AG20443 (cell line): Measurements from ENCODE around the gene NFIB.
A peak's percentile ranks its signal among the peaks of the same experiment; 100 is the strongest.

Source experiments
- DNase-seq: peaks from one replicate; pipeline ENCODE4 v3.0.0; 2012; ENCODE audit warnings: low spot score, mixed read lengths

NFIB gene

GRCh38 chr9:14242150-14242805 lies 71.7 kb downstream of the NFIB start:
- DNase-seq: no peak

GRCh38 chr9:14240537-14240936 lies 73.4 kb downstream of the NFIB start:
- DNase-seq: no peak

- DNase-seq: no peak
Observed at GRCh38 chr9:14238518-14238917, 75.4 kb downstream of the NFIB start.

- DNase-seq: no peak
Observed at GRCh38 chr9:14238079-14238478, 75.9 kb downstream of the NFIB start.

GRCh38 chr9:14236591-14236990 lies 77.3 kb downstream of the NFIB start:
- no peak for DNase-seq

- DNase-seq: no peak
Observed at GRCh38 chr9:14232111-14232510, 81.8 kb downstream of the NFIB start.

GRCh38 chr9:14231196-14231990 lies 82.5 kb downstream of the NFIB start:
- DNase-seq: no peak

- no peak for DNase-seq
Observed at GRCh38 chr9:14228602-14229001, 85.3 kb downstream of the NFIB start.

- no peak for DNase-seq
Observed at GRCh38 chr9:14226855-14227532, 86.9 kb downstream of the NFIB start.

GRCh38 chr9:14223081-14223480 lies 90.9 kb downstream of the NFIB start:
- no peak for DNase-seq

- DNase-seq: no peak
Observed at GRCh38 chr9:14222149-14222835, 91.6 kb downstream of the NFIB start.

- DNase-seq: peak; percentile 47
Observed at GRCh38 chr9:14221558-14221957, 92.4 kb downstream of the NFIB start.

GRCh38 chr9:14221119-14221518 lies 92.8 kb downstream of the NFIB start:
- DNase-seq: no peak

GRCh38 chr9:14220256-14220655 lies 93.7 kb downstream of the NFIB start:
- DNase-seq: no peak

- DNase-seq: no peak
Observed at GRCh38 chr9:14219850-14220249, 94.1 kb downstream of the NFIB start.

- DNase-seq: no peak
Observed at GRCh38 chr9:14218253-14218652, 95.7 kb downstream of the NFIB start.

GRCh38 chr9:14216612-14217194 lies 97.2 kb downstream of the NFIB start:
- DNase-seq: no peak

- no peak for DNase-seq
Observed at GRCh38 chr9:14215614-14216013, 98.3 kb downstream of the NFIB start.

- DNase-seq: no peak
Observed at GRCh38 chr9:14214693-14215092, 99.2 kb downstream of the NFIB start.

GRCh38 chr9:14214065-14214684 lies 99.8 kb downstream of the NFIB start:
- DNase-seq: no peak

- no peak for DNase-seq
Observed at GRCh38 chr9:14213504-14213903, 100.4 kb downstream of the NFIB start.
